ENCODE measurements around the gene PHACTR3.

Gene PHACTR3

GRCh38 chr20:59807909-59808728 lies 203.8 kb downstream of the PHACTR3 start:
- no peak for DNase-seq

DNA sequence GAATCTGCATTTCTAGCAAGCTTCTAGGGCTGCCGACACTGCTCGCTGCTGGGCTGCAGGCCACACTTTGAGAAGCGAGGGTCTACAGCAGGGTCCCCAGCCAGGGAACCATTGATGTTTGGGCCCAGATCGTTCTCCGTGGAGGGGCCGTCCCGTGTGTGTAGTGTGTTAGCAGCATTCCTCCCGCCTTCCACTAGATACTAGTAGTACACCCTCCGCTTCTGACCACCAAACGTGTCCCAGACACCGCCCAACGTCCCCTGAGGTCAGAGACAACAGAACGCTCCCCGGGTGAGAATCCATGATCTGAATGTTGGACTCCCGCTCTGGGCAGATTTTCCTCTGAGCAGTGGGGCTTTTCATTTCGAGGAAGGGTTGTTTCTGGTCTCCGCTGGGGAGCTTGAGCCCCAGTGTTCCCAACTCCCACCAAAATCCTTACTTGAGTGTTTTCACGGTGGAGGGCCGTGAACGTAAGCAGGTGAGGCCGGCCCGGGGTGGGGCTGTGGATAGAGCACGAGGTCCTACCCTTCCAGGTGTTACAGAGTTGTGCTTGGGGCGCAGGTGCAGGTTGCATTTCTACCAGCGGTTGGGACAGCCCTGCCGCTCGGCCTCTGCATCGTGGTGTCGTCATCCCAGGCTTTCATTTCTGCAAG lies 204.5 kb downstream of the PHACTR3 start:
- DNase-seq = no peak

DNA sequence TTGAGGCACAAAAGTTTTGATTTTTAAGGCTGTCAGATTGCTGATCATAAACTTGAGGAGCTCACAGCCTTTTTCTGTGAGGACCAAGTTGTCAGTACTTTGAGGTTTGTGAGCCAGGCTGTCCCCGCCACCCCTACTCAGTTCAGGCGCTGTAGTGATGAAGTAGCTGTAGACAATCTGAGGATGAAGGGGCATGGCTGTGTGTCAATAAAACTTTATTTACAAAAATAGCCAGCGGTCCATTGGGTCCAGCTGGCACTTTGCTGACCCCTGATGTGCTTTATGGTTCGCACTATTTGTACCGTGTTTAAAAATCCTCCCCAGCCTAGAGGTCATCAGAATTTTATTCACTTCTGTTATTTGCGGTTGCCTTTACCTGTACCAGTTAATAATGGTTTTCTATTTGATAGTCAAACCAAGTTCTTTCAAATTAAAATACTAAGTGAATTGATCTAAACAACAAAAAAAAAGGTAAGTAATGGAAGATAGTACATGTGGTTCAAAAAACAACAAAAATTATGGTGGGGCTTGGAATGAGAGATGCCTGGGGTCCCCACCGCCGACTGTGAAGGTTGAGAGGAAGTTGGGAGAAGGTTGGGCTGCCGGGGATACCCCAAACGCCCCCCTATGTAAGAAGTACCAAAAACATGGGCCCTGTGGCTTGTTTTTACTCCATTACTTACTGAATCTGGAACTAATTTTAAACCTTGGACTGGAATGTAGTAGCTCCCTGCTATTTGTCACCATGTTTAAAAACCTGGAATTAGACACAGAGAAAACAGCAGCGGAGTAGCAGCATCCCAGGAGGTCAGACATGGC lies 205.5 kb downstream of the PHACTR3 start:
- DNase-seq = no peak

GRCh38 chr20:59810449-59811187 lies 206.3 kb downstream of the PHACTR3 start:
- DNase-seq = no peak

DNA sequence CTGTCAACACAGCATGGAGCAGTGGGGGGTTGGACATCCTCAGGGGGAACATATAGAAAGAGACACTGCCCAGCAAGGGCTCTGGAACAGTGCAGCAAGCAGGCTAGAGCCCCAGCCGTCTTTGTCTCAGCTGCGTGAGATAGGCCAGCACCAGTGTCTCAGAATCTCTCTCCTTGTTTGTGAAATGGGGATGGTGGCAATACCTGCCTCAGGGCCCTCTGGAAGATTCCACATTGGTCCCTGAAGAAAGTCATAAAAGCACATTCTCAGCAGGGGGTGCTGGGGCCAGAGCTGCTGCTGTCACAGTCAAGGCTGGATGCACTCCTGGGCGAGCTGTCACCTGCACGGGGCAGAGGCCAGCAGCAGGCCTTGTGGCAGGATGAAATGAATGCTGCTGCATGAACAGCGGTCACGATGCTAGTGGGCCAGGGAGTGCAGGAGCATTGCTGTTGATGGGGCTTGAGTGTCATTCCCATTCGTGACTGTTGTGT lies 207.4 kb downstream of the PHACTR3 start:
- DNase-seq = no peak

- no peak for DNase-seq
These were observed 208.2 kb downstream of the PHACTR3 start for GRCh38 chr20:59812286-59813125.

- no peak for DNase-seq
These were observed 209.0 kb downstream of the PHACTR3 start for GRCh38 chr20:59813126-59813947.

DNA sequence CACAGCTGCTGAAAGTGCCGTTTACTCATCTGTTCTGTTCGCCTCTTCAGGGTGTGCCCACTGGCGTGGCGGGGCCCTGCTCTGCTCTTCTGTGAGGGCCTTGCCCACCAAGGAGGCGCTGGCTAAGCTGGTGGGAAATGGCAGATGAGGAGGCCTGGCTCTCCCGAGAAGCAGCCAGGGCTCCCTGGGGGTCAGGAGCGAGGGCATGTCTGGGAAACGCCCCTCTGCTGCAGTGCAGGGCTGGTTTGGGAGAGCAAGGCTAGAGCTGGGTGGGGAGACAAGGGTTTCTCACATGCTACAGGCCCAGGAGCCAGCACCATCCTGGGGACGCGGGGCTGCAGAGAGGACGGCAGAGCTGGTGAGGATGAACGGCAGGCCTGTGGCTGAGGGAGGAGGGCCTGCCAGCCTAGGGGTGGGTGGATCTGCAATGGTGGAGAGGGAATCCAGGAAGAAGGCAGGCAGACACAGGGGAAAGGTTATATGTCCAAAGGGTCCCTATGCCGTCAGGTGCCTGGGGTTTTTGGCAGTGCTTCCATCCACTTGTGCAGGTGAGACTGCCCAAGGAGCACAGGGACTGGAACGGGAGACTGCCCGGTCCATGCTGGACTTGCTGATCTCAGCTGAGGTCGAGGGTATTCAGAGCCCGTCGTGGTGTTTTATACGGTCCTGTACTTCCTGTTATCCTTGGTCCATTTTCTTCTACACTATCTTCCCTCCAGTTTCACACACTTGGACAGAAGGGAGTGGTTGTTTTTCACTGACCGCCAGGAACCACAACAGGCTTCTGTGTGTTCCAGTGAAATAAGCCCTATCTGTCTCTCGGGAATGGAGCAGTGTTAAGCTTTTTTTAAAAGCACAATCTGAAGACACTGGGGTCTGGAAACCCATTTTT lies 209.9 kb downstream of the PHACTR3 start:
- no peak for DNase-seq

GRCh38 chr20:59814840-59815340 lies 210.6 kb downstream of the PHACTR3 start:
- no peak for DNase-seq

DNA sequence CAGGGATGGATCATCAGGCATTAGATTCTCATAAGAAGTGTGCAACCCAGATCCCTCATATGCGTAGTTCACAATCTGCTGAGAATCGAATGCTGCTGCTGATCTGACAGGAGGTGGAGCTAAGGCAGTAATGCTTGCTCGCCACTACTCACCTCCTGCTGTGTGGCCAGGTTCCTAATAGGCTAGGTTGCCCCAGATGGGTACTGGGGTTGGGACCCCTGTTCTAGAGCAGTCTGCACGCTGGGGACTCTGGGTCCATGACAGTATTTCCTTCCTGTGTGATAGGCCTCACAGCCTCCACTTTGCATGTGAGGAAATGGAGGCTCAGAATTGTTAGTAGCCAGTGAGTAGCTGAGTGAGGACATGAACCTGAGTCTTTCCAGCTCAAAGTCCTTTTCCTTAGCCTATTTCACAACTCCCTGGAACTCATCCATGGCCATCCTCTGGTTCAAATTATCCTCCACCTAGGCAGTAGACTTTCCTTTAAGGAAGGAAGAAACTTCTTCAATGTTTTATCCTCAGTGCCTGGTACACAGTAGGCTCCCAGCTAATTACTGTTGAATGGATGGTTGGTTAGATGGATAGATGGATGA lies 211.9 kb downstream of the PHACTR3 start:
- DNase-seq = no peak

- DNase-seq = no peak
These were observed 213.1 kb downstream of the PHACTR3 start for GRCh38 chr20:59817406-59817805.

GRCh38 chr20:59817846-59818615 lies 213.7 kb downstream of the PHACTR3 start:
- DNase-seq = no peak

GRCh38 chr20:59818911-59819310 lies 214.6 kb downstream of the PHACTR3 start:
- DNase-seq = no peak

- DNase-seq = no peak
These were observed 215.3 kb downstream of the PHACTR3 start for GRCh38 chr20:59819496-59820203.

GRCh38 chr20:59820204-59821041 lies 216.1 kb downstream of the PHACTR3 start:
- DNase-seq = no peak

GRCh38 chr20:59821201-59821600 lies 216.9 kb downstream of the PHACTR3 start:
- no peak for DNase-seq

DNA sequence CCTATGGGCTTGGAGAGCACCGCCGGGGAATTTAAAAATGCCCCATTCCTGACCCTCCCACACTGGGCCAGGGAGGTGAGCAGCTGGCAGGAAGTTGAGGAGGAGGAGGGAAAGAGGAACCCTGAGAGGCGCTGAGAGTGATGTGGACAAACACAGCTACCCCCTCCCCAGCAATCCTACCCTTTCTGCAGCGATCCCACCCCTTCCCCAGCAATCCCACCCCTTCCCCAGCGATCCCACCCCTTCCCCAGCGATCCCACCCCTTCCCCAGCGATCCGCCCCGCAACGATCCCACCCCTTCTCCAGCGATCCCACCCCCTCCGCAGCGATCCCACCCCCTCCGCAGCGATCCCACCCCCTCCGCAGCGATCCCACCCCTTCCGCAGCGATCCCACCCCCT lies 217.4 kb downstream of the PHACTR3 start:
- no peak for DNase-seq
